Urothelium cell line (cell line): Measurements from ENCODE around the gene PIR.

Source experiments
- DNase-seq: peaks from one replicate; pipeline ENCODE4 v3.0.0; 2011; ENCODE audit warnings: low spot score, mixed read lengths
- FAIRE-seq: peaks from 2 replicates; lab custom pipeline; 2011; peaks lifted over from hg19 to GRCh38; lab: Jason Lieb, UNC

The PIR gene

DNA sequence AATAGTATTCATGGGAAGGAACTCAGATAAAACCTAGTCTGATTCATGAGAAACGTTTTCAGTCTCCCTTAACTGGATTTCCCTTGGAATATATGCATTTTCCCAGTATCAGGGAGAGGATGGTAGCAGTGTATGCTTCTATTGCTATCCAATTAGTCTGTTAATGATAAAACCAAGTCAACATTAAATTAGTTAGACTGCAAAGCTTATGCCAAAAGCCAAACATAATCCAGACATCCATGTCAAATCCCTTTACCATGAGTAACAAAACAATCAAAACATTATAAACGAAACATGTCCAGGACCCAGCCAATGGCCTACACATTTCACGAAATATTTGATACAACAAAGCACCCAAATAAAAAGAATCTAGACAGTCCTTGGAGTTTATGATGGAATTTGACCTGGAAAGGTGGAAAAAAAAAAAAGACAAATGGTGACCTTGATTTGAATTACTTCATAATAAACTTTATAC lies 74.4 kb downstream of the PIR start:
- FAIRE-seq (no peak), DNase-seq (no peak)

DNA sequence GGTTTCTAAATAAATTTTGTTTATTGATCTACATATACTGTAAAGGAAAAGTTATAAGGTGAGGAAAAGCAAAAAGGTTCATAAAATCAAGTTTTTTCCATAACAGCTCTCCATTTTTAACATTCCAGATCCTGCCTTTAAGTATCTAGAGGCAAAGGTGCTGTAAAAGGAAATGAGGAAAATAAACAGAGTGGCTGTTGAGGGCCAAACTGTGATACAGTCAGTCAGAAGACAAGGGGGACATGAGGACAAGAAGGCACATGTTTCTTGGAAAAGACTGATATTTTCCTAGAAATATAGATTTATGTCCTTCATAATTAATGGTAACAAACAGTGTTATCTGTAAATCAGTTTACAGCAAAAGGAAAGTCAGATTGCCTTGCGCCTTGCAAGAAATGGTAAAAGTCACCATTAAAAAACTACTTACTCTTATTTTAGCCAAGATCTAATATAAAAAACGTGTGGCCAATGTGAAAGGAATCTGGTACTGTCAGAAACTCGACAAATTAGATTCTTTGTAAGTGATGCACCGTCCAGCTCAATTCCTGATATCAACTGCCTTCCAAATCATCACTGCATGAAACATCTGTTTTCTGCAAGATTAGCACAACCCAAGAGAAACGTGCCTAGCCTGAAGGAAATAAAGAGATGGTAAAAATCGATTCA lies 75.0 kb downstream of the PIR start:
- FAIRE-seq (no peak), DNase-seq (no peak)

DNA sequence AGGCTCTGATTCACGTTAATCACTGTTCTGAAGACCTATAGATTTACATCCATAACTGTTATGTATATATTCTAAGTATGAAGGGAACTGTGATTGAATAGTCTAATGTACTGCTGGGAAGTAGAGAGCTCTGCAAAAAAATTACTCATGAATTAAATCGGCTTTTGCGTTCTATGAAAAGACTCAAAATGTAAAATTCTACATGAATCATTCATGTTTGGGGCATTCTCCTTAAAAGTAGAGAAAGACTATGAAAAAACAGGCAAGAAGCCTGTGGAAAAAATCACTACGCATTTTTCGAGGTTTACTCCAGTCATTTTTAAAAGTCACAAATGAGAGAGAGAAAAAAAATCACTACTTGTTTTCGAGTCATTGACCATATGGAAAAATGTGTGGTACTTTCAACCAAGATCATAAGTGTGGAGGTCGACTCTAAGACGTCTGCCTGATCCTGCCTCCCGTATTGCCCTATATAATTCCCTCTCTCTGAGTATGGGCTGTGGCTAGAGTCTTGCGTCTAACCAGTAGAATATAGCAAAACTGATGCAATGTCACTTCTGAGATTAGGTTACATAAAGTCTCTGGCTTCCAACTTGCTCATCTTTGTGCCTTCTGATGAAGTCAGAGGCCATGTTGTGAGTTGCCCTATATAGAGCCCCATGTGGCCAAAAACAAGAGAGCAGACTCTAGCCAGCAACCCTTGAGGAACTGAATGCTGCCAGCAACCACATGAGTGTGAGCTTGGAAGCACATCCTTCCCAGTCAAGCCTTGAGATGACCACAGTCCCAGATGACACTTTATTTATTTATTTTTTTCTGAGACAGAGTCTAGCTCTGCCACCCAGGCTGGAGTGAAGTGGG lies 76.8 kb downstream of the PIR start:
- FAIRE-seq (no peak), DNase-seq (no peak)

DNA sequence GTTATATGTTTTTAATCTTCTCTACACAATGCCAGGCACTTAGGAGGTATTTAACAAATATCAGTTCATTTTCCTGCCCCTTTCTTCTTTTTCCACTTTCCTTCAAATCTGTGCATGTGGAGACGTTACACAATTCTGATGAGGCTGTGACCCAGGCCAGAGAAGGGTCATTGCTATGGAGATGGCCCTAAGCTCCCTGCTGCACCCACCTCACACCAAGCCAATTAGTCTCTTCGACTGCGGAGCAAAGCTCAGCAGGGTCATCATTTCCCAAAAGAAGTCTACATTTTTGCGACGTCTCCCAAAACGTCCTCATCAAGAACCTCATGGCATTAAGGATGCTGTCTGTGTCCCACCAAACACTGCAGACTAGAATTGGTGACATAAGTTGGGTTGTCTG lies 80.0 kb downstream of the PIR start:
- FAIRE-seq (no peak), DNase-seq (no peak)

DNA sequence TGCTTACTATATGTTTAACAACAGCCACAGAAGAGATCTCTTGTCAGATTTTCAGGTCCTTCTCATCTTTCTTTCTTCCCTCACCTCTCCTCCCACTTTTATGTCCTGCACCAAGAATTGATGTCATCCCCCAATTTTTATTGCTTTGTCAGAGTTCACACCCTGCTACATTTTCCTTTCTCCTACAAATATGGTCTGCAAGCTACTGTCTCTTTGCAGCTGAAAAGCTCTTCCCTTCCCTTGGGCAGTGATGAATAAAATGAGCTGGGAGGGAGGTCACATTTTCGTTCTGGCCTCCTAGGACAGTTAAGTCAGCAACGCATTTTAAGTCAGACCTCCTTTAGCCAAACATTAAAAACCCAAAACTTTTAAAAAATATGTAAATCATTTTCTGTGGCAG lies 82.2 kb downstream of the PIR start:
- DNase-seq (no peak), FAIRE-seq (no peak)

DNA sequence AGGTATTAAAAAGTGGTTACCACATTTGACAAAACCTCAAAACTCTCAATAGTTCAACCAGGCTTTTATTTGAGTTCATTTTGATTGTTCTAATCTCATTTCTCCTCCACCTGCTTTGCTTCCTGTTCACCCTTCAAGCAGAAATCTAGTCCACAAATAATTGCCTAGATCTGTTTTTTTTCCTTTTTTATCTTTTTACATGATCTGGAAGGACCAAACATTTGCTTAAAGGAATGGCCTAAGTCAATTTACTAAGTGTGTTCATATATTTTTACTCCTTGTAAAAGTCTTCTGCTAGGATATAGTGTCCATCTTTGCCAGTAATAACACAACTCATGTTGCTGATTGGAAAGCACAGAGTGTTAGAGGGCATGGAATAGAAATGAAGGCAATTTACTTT lies 82.7 kb downstream of the PIR start:
- FAIRE-seq: no peak
- DNase-seq: no peak

DNA sequence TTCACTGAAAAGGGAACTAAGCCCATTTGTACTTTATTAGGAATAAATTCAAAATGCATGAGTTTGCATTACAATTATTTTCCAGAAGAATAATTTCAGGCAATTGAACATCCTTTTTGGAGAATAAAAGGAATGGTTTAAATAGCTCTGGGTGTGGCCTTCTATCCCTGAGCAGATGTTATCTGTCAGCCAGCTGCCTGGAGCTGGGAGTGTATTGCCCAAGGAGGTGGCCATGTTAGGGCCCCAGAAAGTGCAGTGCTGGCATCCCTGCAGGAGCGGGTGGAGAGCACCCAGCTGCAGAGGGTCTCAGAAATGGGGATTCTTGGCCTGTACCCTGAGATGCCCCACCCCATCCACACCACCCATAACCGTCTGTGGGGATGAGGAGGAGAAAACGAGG lies 87.3 kb downstream of the PIR start:
- DNase-seq: no peak
- no peak for FAIRE-seq

DNA sequence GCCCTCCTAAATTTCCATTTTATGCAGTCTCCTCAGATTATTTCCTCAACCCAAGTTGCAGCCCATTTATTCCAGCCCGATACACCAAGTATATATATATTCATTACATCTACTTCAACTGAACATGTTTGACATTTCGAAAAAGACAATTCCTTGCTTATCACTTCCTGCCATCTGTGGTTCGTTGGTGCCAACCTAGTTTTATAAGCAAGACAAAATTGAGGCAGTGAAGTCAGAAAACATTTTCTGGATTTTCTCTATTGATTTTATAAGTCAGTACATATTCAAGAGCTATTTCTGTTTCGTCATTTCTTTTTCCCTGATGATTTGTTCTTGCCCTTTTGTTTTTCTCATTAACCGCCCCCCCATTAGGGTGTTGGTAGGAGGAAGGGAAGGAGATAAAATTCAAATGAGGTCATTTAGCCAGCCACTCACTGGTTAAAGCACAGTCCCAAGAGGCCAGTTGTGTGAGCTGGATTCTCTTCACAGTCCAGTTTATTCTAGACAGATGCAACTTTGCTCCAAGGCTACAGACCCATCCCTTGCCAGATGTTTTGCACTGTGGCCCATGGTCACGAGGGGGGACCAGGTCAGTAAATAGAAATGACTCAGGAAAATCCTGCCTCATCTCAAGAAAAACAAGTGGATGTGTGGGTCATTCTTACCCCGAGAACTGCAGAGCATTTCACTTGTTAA lies 88.6 kb downstream of the PIR start:
- DNase-seq: no peak
- no peak for FAIRE-seq

DNA sequence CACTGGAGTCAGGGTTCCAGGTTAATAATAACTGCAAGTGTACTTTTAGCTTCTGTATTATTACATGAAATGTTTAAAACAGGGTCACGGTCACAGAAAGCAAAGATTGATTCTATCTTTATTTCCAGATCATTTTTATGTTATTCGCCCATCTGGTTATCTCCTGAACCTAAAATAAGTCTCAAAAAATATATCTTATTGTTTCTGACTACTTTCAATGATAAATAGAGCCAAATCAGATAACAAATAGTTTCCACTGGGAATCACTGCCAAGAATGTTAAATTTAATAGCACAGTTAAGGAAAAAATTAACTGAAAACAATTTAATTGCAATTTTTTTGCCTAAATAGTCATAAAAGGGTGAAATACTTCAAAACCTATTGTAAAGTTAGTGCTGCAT lies 91.8 kb downstream of the PIR start:
- no peak for DNase-seq
- FAIRE-seq: no peak

DNA sequence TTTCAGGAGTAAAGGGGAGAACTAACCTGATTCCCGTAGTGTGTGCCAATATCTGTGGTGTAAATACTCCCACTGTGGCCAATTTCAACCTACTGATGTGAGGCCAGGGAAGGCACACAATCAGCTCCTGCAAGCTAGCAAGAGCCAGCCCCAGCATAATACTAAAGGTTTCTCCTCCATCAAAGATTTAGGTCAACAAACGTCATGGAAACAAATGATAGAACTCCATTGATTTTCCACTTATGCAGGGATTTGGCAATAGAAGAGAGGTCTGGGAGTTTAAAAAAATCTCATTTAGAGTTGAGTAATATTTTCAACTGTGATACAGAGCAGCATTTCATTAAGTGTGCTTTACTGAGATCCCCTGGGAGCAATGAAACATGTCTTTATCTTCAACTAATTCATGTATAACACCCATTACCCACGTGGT lies 93.2 kb downstream of the PIR start:
- FAIRE-seq: no peak
- DNase-seq: no peak

DNA sequence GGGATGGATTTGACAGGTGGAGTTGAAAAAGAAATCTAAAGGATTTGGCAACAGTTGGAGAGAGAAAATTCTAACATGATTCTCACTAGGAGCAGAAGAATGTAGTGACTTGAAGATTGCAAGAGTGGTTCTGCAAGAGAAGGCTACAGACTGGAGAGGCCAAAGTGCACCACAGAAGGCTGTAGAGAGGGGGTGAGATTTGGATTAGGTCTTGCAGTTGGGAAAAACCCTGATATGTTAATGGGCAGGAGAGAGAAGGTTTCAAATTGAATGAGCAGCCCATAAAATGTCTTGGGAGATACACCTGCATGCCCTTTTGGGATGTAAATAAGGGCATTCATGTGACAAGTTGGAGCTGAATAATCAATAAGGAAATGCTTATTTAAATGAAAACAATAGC lies 94.3 kb downstream of the PIR start:
- FAIRE-seq (no peak), DNase-seq (no peak)

DNA sequence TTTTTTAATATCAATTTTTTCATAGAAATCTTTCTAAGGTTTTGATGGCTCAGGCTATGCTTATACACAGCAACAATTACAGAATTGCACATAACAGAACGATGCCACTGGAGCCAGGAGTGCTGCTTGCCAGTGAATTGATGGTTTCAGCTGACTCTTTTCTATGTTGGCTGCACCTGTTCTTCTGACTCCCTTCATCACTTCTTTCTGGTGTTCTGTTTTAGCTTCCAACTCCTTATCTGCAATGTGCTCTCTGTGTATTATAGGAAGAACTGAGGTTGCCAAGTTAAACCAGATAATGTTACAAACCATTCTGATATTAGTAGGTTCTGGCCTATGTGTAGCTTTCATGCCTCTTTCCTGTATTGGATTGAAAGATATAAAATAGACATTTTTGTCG lies 97.3 kb downstream of the PIR start:
- FAIRE-seq (no peak), DNase-seq (no peak)

DNA sequence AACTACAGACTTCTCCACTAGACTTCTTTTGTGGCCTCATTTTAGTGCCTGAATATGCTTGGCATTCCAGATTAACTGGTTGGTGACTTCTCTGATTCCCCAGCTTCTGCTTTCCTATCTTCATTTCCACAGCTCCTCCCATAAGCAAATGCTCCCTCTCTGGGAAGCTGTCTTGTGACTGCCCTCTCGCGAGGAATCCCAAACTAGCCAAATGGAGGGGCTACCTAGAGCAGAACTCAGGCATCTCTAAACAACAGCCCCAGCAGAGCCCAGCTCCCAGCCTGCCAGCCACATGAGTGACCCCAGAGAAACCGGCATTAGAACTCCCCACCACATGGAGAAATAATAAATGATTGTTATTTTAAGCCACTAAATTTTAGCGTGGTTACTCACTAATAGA lies 101.3 kb downstream of the PIR start:
- DNase-seq (no peak), FAIRE-seq (no peak)

DNA sequence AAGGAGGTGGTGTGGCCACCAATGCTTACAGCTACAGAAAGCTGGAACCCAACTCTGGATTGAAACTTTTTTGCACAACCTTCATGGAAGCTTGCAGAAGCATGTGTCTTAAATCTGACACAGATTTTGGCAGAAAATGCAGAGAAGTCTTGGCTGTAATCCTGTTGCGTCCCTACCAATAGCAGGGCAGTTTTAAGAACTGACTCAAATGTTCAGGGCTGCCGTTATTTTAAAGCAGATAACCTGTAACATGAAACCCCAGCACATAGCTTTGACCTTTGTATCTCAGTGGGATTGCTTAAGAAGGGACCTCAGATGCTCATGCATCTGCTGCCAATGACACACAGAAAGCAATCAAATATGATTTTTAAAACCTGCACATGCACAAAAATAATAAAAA lies 108.8 kb downstream of the PIR start, which contains the start of gene VEGFD:
TSS of gene VEGFD (minus strand) at position 110 of the 400 bp plus-strand sequence. CDS start 467 bp downstream, outside the sequence.
- no peak for FAIRE-seq
- no peak for DNase-seq

DNA sequence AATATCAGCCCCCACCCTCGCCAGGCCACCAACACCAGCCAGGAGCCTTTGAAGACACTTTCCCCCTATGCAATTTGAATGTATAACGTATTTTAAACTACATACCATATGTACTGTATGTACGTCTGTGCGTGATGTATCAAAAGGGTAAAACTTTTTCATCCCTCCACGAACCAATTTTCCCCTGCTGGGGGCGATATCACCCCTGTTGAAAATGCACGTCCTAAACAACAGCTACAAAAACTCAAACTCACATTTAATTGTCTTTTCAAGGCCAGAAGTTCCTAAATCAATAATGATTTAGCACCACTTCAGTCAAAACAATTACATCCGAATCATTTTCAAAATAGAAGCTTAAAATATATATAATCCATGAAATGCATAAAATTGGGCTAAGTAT lies 110.3 kb downstream of the PIR start:
- FAIRE-seq (no peak), DNase-seq (no peak)

DNA sequence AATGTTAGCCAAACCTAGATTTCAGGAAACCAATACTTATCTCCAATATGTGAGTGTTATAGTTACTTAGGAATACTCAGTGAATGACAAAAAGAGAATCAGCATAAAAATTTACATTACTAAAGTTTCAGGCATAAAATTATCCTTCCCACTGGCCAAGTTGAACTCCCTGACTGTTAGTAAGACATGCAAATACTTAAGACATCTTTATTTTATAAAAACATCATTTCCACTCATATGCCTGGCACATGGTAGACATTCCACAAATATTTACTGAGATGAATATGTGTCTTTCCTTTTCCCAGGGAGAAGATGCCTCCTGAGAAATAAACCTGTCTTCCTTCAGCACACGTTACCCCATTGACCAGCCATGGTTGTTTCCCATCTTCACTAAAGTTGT lies 116.2 kb downstream of the PIR start:
- DNase-seq (no peak), FAIRE-seq (no peak)

DNA sequence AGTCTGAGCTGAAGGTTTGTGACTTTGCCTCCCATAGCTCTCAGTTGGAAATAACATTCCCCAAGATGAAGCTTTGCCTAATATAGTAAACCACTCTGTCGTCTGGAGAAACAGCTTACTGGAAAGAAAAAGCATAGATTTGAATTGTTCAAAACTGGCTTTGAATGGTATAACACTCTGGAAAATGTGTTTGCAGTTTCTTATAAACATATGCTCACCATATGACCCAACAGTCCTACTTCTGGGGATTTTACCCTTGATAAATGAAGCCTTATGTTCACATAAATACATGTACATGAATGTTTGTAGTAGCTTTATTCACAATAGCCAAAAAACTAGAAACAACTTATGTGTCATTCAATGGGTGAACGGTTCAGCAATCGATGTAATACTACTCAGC lies 119.2 kb downstream of the PIR start:
- FAIRE-seq (no peak), DNase-seq (no peak)

DNA sequence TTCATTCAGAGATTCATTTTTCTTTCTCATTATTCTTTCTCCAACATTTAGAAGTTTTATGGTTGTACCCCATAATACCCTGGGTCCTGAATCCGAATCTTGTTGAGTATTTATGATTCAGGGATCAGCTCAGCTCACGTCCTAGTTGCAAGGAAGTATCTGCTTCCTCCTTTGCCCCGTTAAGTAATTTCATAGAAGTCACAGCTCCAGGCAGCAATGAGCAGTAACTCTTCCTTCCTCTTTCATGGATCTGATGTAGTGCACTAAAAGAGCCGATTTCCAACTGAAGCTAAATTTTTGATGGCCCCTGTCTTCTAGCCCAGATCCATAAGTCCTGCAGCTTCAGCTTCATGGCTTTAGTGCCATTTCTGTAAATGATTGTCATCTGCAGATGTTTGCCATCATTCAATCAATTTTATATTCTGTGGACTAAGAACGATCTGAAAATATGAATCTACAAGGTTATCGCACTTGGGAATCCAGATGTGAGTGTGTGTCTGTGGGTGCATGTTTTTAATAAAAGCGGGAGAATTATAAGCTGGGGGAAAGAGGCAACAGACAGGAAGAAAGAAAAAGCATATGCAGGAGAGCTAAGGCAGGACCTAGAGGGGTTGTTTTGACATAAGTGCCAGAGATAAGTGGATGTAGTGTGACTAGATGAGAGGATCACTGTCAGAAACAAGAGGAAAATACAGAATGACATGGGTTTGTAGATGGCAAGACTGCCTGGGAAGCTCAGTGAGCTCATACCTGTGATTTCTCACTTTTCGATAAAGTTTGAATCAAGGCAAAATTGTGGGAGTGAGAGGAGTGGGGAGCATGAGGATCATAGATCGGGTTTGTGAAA lies 126.4 kb downstream of the PIR start:
- FAIRE-seq (no peak), DNase-seq (no peak)

DNA sequence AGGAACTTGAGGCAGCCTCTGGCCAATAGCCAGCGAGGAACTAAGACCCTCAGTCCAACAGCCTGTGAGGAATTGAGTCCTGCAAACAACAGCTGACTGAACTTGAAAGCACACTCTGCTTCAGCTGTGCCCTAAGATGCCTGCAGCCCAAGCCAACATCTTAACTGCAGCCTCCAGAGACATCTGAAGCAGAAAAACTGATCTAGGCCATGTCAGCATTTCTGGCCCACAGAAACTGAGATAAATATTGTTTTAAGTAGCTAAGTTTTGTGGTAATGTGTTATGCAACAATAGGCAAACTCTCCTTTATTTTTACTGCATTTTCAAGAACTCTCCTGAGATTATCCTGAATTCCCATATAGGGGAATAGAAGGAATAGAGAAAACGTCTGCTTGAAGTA lies 133.4 kb downstream of the PIR start:
- FAIRE-seq (no peak), DNase-seq (no peak)

DNA sequence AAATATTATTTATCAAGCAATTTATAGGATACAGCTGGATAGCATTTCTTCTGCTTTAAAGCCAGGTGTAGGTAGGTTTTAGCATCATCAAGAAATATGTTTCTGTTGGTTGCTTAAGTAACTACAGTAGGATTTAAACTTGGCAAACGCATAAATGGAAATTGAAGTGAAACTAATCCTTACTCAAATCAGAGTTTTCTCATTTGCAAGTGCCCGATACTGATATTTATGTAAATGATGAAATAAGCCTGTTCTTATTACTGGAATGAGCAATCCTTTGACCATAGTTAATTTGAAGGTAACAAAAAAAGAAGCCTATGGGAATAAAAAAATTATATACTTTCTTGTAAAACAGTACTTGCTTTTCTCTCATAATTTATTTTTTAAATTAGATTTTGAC lies 134.6 kb downstream of the PIR start:
- FAIRE-seq (no peak), DNase-seq (no peak)

DNA sequence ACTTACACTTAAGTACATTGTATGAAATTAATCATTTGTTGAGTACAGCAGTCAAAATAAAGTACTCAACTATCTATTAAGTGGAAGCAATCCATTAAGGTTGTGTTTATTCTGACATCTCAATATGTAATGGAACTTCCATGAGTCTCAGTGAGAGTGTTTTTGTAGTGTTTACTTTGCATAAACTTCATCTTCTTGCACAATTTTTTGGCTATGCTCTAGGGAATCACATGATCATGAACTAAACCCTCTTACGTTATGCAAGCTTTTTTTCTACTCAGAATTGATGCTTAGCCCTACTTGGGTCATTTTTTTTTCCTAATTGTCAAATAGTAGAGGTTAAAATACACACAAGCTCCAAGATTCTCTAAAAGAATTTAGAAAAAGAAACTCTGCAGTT lies 136.7 kb downstream of the PIR start:
- DNase-seq (no peak), FAIRE-seq (no peak)
